ENCODE measurements around the gene SLC22A17. TPM values are rescaled to one million over a fixed set of nuclear protein-coding genes. Genes with fewer than 3 reads are reported as not detected.

The SLC22A17 gene
- total and polyA plus RNA-seq, 2 of the 13 experiments (the other 11 are each of a cell fraction or from before 2014, with no cell fraction given): 0.95 to 1.1 TPM

GRCh38 chr14:23362200-23362599 lies 9.5 kb upstream of the SLC22A17 start:
- BruUV-seq (replicated peaks): no TSS peak
- H3K4me3 ChIP-seq (replicated peaks in 1 of 3; ENCODE audit: insufficient read depth in 1 of 3, low read depth in 2 of 3, low read length in 3 of 3): no peak overlapping the region
- TF ChIP-seq CTCF (CRISPR knock-in tag; IDR thresholded peaks at IDR 0.05): peak; percentile 44; the same call in 1 of the 2 replicates
- peak; percentile 53 for TF ChIP-seq STAG1 (CRISPR knock-in tag; IDR thresholded peaks at IDR 0.05)
- no peak for TF ChIP-seq ATM (IDR thresholded peaks at IDR 0.05; ENCODE audit: borderline replicate concordance)
- no peak for TF ChIP-seq ZSCAN25 (CRISPR knock-in tag; IDR thresholded peaks at IDR 0.05)
- TF ChIP-seq ZNF275 (CRISPR knock-in tag; IDR thresholded peaks at IDR 0.05; ENCODE audit: borderline replicate concordance): no peak
- no peaks in the 10 kb centered on the region for H3K79me2 ChIP-seq (ENCODE audit: insufficient read depth, low read length)
- 3% methylated on average over 3 of the region's 3 CpGs for WGBS (ENCODE audit: low lambda C conversion rate)
- H3K4me1 ChIP-seq (ENCODE audit: insufficient read depth, low read length): peaks cover 30% of the 10 kb centered on the region
- FAIRE-seq: peak; percentile 18
- no peak overlapping the region for H3K4me2 ChIP-seq (ENCODE audit: low read depth, low read length)
- in situ Hi-C loops (cut with HindIII; ENCODE audit: extremely low pct_ligation_motif_present, low pct_unique_long_range_greater_than_20kb): no loop called here
- H4K20me1 ChIP-seq (ENCODE audit: insufficient read depth, low read length): no peaks in the 10 kb centered on the region
- no peak overlapping the region for H2AFZ ChIP-seq (ENCODE audit: low read length)
- POLR2A ChIA-PET: interaction anchor here (1.1 kb wide), 1 partner anchor 55 kb away, joined by 3 read pairs; the partner anchor contains the start of gene BCL2L2
- ATAC-seq: no peak
- H3K9me3 ChIP-seq (ENCODE audit: low read length): no peaks in the 10 kb centered on the region
- CTCF ChIA-PET (ENCODE audit: low intra/inter-chr PET ratio, low total read pairs): interaction anchor here (1.9 kb wide), 1 partner anchor 34 kb away, joined by 8 read pairs; no protein-coding TSS in a partner anchor
- no peaks in the 10 kb centered on the region for H3K36me3 ChIP-seq (replicated peaks in 1 of 2; ENCODE audit: control insufficient read depth in 1 of 2, insufficient read depth in 2 of 2, low read length in 2 of 2)
- H3K27me3 ChIP-seq (ENCODE audit: control insufficient read depth in 1 of 2, insufficient read depth in 2 of 2, low read length in 2 of 2): peaks cover 52 to 91% of the 10 kb centered on the region in 2 experiments
- H3K9ac ChIP-seq (ENCODE audit: insufficient read depth, low read depth, low read length): no peak overlapping the region
- DNase-seq (ENCODE audit: low spot score): peak; percentile 36
- intact Hi-C loops (cut with micrococcal nuclease; ENCODE audit: unreplicated experiment): no loop called here
- no peak overlapping the region for H3K27ac ChIP-seq (ENCODE audit: extremely low read length, insufficient read depth, low read length)
